Bone marrow (tissue), 2 donors: ENCODE data around the gene CMSS1.

Experiments
- DNase-seq, 2 donors: peaks; one replicate each; lab custom pipeline; 2025; lab: John Stamatoyannopoulos, UW

Gene CMSS1

DNA sequence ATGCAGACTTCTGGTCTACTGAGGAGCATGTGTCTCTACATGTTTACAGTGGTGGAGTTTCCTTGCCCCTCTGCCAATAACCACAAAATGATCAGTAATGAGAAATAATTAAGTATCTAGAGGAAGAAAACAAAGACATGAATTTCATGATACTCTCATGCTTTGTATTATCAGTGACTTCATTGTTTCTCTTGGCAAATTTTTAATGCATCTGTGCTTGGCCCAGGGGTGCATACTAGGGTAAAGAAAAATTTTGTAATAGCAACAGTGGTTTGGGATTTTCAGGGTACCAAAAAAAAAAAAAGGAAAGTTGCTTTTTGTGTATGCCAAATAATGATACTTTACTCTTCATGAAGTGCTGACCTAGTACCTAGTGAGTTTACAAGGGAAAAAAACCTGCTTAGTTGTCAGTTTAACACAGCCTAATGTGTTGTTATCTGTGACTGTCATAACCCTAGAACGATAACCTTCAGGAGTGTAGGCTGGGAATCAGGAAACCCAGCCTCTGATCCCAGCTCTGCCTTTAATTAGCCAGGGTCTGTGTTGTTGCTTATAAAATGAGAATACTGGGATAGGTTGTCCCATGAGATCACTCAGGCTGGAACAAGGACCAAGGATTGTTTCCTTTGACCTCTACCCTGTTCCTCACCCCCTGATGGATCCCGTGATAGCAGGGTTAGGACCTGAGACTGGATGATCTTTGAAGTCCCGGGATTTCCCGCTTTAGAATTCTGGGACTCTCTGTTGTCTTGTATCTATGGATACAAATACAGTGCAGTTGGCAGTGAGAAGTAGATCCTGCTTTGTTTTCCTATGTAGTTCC is 117.5 kb downstream of the CMSS1 start:
- DNase-seq, result no peak

DNA sequence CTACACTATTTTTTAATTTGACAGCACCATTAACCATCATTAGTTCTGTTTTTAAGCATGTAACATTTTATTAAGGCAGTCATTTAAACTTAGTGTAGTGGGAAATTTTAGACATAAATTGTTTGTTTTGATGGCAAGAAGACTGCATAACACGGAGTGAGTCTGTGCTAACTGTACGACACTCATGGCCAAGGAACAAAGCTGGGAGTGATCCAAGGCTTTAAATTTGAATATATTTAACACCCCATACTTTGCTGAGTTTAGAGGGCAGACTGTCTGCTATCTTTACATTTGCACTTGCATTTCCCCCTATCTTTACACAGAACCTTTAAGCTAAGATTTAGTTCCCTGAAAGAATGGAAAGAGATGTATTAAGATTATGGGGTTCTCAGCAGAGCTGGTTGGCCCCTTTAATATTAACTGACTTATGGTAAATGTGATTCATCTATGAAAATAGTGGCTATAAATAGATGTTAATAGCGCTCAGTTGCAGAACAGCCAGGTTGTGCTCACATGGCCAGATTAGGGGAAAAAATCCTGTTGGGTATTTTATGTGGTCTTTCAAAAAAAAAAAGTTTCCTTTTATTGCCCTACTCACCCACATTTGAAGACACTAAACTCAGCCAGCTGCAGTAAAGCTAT is 120.7 kb downstream of the CMSS1 start:
- no peak for DNase-seq

DNA sequence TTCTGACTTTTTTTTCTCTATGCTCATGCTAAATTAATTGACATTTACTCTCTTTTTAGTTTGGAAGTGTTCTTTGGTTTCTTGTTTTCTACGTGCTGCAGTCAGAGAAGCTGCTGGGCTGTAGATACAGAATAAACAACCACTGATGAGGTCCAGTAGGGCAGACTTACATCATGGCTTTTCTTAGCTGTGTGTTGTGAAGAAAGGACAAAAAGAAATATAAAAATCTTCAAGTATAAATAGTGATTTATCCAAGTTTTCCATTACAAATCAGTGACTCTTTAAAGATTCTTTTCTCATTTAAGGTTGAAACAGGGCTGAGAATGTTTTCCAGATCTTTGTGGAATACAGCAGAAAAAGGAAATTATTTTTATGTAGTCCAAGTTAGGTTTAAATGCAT is 122.2 kb downstream of the CMSS1 start:
- no peak for DNase-seq

DNA sequence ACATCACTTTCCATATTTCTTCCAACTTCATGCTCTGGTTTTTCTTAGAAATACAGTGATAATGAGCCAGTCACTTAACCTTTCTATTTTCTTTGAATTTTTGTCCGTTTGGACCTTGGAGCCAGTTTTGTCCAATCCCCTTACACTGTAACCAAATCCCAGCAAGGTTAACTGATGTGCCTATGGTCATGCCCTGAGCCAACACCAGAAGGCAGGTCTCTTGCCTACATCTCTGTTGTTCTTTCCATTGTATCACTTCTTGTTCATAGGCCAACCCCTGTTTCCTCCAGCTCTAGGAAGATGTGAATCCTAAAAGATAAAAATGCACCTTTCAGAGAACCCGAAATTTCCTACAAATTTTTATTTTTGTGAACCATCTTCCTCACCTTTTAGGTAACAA is 122.7 kb downstream of the CMSS1 start:
- DNase-seq, result no peak

DNA sequence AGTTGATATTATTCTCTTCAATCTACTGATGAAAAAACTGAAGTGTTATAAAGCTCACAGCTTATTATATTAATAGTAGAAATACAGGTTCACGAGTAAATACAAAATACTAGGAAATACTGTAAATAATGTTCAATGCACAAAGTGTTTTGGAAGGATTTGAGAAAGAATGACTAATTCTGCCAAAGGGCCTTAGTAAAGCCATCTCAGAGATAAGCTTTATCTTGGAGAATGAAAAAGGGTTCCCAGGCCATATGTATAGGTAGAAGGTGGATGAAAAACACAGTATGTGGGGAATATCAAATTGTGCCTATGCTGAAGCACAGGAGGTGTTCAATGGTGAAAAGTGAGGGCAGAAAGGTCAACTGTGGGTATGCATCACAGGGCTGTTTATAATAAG is 123.5 kb downstream of the CMSS1 start:
- DNase-seq, result no peak

DNA sequence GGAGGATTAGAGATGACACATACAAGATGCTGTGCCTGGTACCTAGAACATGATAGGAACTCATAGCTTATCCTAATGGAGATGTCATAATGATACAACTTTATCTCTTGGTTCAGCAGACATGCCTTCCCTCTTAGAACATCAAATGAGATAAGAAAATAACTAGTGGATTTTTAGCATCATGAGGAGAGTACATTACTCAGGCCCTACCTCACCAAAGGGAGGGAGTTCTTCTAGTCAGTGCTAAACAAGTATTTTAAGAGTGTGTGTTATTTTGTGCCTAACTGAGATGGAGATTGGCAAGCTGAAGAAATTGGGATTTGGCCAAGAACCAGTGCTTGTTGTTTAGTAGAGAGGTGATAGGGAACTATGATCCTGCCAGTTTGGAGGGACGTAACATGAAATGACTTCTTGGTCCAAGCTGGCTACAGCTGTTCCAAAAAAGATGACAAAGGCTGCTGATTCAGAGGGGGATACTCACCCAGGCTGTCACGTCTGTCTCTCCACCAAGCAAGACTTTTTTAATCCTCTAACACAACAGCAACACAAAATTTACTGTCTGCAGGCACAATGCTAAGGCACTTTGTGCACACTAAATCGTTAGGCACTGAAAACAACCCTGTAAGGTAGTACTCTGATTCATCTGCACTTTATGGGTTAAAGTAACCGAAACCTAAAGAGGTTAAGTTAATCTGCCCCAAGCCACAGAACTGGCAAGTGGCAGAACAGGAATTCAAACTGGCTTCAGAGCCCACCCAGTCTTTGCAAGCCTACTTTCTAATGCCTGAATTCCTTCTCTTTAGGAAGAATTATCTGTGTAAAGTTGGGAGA is 126.5 kb downstream of the CMSS1 start:
- no peak for DNase-seq

DNA sequence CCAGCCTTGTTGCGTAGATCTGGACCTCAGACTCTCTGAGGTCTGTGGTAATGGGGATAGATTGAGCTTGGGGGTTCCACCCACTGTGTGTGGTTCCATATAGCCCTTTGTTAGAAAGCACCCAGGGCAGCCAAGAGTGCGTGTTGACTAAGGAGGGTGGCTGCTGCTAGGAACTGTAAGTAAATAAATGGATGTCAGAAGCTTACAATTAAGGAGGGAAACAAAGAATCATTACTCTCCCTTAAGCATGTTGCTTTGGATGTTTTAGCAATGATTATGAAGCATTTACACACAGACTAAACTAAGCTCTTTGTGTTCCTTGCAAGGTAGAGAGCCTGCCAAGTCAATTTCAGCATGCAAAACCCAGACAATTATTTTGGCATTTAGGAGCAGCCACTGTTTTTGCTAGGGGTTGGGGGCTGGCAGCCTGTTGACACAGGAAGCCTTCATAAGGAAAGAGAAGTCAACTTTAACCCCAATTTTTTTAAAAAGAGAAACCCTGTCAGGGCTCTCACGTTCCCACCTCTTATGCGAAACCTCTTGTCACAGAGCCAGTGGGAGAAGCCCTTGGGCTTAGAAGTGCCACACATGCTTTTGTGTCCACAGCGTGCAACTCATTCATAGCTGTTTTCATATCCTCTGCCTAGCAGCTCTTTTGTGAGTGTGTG is 127.8 kb downstream of the CMSS1 start:
- no peak for DNase-seq

DNA sequence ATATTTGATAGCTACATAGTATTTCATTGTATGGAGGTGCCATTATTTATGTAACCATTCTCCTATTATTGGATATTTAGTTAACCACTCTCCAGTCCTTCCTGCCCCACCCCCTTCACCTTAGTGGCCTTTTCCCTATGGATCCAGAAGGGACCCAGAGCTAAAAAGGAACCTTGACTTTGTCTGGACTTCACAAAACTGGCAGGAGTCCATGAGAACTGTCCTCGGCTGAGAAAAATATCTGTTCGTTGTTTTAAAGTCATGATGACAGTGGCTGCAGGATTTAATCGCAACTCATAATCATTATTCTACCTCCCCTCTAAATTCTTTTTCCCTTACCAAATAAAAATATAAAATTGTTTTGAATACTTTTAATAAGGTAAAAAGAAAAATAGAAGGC is 129.7 kb downstream of the CMSS1 start:
- no peak for DNase-seq

DNA sequence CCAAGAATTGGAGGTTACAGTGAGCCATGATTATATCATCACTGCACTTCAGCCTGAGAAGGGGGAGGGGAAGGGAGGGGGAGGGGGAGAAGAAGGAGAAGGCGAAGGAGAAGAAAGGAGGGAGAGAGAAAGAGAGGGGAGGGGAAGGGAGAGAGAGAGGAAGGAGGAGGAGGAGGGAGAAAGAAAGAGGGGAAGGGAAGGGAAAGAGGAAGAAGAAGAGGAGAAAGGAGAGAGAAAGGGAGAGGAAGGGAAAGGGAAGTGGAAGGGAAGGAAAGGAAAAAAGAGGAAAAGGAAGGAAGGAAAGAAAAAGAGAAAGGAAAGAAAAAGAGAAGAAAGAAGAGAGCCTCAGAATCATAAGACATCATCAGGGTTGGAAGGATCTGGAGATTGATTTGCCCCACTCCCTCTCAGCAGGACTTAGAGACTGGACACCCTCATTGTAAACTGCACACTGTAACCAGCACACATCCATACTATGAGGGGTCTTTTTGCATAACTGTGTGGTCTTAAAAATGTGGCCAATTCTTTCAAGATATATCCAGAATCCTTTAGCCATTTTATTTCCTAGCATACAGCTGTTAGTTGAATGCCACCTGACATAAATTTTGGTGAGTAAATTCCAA is 130.9 kb downstream of the CMSS1 start:
- no peak for DNase-seq

DNA sequence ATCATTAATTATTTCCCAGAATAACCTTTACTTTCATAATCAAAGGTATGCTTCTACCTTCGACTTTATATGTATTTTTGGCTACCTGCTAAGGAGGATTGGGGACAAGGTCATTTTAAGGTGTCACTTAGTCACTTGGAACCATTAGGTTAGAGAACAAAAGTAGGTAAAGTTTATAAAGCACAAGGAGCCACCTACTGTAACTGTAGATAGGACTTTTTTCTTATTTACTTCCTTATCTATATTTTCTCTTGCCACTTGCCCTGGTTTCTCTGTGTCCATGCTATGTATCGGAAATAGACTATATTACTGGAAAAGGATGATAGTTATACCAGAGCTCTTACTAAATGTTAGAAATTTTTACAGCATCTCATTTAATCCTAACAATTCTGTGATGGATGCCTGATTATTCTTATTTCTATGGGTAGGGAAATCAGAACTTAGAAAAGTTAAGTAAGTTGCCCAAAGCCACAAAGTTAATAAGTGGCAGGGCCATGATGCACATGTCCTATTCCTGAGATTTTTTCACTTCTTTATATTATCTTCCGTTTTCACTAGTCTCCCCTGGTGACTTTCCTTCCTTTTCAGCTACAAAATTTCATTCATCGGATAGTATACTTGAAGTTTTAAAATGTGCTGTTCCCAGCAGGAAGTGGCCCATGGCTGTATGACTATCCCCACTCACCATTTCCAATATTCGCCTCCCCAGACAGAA is 132.5 kb downstream of the CMSS1 start:
- no peak for DNase-seq

DNA sequence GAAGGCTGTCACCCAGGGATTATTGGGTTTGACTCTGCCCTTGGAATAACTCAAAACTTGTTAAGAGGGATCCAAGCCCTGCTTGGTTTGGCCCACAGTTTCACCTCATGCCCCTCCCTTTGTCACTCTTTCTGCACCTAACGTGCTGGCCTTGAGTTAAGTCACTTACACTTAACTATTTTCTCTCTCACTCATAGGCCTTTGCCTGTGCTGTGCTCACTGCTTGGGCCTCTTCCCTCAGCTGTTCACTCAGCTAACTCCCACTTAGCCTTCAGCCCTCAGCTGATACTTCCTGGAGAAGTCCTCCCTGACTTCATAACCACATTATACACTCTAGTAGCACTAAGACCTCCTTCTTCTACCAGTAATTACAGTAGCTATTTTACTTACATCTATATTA is 133.3 kb downstream of the CMSS1 start:
- no peak for DNase-seq

DNA sequence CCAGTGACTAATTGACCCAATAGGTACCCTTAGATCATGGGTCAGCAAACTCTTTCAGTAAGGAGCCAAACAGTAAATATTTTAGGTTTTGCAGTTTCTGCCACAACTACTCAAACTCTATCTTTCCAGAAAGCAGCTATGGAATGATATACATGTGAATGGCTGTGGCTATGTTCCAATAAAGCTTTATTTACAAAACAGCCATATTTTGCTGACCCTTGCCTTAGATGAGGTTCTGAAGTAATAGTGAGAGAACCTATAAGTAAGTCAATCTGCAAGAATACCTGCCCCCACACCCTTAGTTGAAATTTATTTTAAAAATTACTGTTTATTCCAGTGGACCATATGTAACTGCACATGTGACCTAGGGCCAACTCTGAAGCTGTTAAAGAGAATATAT is 134.0 kb downstream of the CMSS1 start:
- no peak for DNase-seq

DNA sequence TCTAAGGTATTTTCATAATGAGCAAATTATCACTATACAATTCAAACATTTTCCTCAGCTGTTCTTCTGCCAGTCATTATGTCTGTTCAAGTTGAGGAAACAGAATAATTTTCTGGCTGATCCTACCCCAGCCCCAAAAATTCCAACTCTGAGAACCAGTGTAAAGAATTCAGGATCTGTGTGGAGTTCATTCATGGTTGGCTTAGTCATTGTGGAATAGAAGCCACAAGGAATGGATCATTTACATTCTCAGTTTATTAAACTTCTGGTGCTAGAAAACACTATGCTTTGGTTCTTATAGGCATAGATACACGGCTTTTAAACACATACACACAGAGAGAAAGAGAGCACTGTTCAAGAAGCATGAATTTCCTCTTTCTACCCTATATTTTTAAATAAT is 134.6 kb downstream of the CMSS1 start:
- no peak for DNase-seq

DNA sequence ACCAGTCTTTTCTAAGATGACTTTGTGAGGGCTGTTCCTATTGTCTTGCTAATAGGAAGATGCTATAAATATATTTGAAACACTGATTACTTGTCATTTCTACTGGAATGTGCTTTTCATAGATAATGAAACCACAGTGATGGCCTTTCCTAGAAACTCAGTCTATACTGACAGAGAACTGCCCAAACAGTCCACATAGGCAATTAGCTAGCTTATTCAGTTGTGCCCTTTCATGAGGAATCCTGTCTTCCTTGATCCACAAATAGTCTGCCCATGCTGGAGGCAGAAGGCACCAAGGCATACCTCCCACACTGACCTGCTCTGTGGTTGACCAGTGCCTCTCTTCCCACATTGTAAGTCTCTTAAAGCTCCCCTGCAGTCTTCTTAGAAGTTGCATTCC is 135.9 kb downstream of the CMSS1 start:
- no peak for DNase-seq

DNA sequence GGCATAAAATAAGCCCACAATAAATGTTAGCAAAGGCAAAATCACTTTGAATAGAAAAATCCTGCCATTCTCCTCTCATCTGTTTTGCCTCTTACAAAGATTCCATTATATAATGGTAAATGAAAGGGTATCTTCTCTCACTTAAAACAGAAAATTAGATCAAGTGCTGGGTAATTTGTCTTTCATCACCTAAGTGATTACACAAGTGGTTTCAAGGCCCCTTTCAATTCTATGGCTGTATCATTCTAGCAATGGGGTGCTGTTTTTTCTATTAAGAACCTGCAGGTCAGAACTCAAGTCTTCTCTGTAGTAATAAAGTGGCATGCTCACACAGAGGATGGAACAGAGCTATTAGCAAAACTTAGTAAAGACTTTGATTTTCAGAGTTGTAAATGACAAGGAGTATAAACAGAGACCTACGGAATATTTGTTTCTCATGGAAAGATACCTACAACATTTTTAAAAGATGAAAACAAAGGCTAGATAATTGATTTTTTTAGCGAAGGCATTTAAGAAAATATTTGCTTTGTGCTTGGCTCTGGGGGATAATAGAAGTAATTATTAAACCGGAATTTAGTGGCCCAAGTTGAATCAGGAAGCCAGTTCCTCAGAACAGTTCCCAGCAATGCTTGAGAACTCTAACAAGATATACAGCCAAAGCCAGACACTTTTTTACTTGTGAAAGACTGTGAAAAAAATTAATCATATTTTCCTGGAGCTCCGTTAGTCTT is 137.4 kb downstream of the CMSS1 start:
- DNase-seq, result no peak

DNA sequence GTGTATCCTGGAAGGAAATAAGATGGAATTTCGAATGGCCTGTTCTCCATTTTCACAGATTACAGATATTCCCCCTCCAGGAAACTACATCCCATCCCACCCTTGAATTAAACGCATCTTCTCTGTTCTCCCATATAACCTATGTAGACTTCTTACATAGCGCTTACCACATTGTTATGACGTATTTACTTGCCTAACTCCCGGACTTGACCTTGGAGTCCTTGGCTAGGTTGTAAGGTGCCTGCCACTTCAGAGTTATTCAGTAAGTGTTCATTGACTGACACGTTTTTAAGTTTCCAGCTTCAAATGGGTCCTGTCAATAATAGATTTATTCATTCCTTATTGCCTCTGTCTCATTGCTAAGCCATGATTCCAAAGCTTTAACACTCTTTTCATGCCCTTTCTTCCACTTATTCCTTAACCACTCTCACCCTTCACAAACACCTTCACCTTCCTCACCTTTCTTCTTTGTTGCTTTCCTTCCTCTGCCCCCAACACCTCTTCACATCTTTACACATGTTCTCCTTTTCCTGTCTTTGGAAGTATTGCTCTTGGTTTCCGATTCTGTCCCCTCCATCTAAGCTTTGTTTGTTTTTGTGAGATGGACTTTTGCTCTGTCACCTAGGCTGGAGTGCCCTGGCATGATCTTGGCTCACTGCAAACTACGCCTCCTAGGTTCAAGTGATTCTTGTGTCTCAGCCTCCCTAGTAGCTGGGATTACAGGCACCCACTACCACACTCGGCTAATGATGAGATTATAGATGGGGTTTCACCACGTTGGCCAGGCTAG is 138.3 kb downstream of the CMSS1 start:
- DNase-seq, result no peak

DNA sequence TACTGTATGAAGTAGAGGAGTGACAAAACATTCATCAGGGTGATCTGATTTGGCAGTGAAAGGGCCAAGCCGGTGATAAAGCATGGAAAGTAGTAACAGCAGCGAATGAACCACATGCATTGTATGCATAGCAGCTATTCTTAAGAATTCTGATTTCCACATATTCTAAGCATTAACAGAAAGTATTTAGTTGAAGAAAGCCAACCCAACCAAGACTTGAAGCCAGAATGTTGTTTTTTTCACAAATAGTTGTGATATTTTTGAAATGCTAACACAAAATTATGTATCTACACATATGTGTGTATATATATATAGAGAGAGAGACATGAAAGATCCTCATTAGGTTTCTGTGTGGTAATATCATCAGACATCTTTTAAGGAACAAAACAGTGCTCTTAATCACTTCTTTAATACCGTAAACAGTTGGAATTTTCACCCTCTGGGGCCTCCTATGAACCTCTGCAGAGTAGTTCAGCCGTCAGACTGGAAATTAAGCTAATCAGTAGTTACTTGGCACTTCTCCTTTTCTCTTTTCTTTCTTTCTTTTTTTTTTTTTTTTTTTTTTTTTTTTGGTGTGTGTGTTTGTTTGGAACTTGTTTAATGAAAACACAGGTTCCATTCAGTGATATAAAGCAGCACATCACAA is 139.6 kb downstream of the CMSS1 start:
- DNase-seq, result no peak

DNA sequence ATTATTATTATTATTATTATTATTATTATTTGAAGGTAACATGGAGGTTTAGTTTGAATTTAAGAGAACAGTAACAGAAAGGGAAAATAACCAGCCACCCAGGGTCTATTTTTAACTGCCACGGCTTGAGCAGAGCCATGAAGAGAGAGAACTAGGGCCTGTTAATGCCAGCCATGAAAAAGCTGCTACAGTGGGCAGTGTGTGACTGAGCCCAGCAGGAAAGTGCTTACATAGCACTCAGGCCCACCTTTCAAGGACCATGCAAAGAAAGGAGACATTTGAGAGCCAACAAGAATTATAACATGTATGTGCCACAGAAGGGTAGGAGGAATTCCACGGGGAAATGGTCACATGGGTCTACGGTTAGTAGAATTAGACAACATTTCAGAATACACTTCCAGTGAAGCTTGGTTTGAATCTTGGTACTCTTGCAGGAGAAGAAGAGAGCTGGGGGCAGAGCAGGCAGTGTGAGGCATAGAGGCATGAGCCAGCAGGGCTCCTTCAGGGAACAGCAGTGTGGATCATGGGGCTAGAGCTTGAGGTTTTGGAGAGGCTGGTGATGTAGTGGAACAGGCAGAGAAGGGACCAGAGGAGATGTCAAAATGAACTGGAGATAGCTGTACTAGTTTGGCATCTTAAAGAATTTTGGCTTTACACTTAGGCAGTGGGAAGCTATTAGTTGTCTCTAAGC is 140.7 kb downstream of the CMSS1 start:
- no peak for DNase-seq
